HepG2 (cell line): ENCODE results near the gene METRN. TPM values are rescaled to one million over a fixed set of nuclear protein-coding genes. Genes with fewer than 3 reads are reported as not detected.

Experiments
- ATAC-seq: fragments of 200-7000 bp; cut with Tn5 transposase; 3 replicates; pipeline ENCODE4 v1.9.1; 2020; ENCODE audit warnings: mild to moderate bottlenecking, moderate library complexity
- BruUV-seq: library from RNA; stranded (reverse); fragments of 400-500 nt; replicated peaks from 2 replicates; lab custom pipeline; 2021; lab: Mats Ljungman, UMichigan
- CTCF ChIA-PET: fragments of 300-600 bp; formaldehyde crosslinking; extraction: SDS; loops from one replicate; lab custom pipeline; 2021; ENCODE audit warnings: low total read pairs, inconsistent platforms, low intra/inter-chr PET ratio; lab: Yijun Ruan, JAX
- POLR2A ChIA-PET: fragments of 350-600 bp; sonication (Branson Sonifier 250); formaldehyde crosslinking; loops from one replicate; lab custom pipeline; 2020; ENCODE audit warnings: antibody characterized with exemption, inconsistent platforms; lab: Yijun Ruan, JAX
- DNase-seq: peaks from one replicate; pipeline ENCODE4 v3.0.0-alpha.2; 2015; ENCODE audit warnings: low spot score
- FAIRE-seq: peaks from 3 replicates; lab custom pipeline; 2011; peaks lifted over from hg19 to GRCh38; lab: Jason Lieb, UNC
- H2AFZ ChIP-seq: one replicate; pipeline ENCODE4 v1.6.1; 2011; ENCODE audit warnings: low read length, inconsistent platforms
- H3K27ac ChIP-seq: fragments of 300-600 bp; 3 replicates; pipeline ENCODE4 v1.8.0; 2011; ENCODE audit warnings: mixed run types, mild to moderate bottlenecking, mixed read lengths, low read length, inconsistent platforms; ENCODE audit not compliant: insufficient read depth; ENCODE audit errors: extremely low read length
- H3K27me3 ChIP-seq, 2 experiments: fragments of 200-600 bp in 1 of 2; 2 replicates in 1 of 2; 3 replicates in 1 of 2; pipeline versions ENCODE4 v1.6.0 to v1.8.0; 2011; ENCODE audit warnings: low read length in 2 of 2, mild to moderate bottlenecking in 2 of 2, moderate library complexity in 2 of 2, inconsistent platforms in 1 of 2; ENCODE audit not compliant: insufficient read depth in 2 of 2, control insufficient read depth in 1 of 2
- H3K36me3 ChIP-seq, 2 experiments: fragments of 200-600 bp in 1 of 2; replicated peaks in 1 of 2; 2 replicates in 1 of 2; 3 replicates in 1 of 2; pipeline versions ENCODE4 v1.5.1 to v1.8.0; 2011; ENCODE audit warnings: low read length in 2 of 2, inconsistent platforms in 1 of 2; ENCODE audit not compliant: insufficient read depth in 2 of 2, control insufficient read depth in 1 of 2
- H3K4me1 ChIP-seq: 2 replicates; pipeline ENCODE4 v1.5.1; 2012; ENCODE audit warnings: low read length, inconsistent platforms; ENCODE audit not compliant: insufficient read depth
- H3K4me2 ChIP-seq: 2 replicates; pipeline ENCODE4 v1.6.0; 2011; ENCODE audit warnings: low read depth, low read length, inconsistent platforms
- H3K4me3 ChIP-seq, 3 experiments: fragments of 200-600 bp in 1 of 3; sonication (generic), shearing (Covaris generic) in 1 of 3; replicated peaks in 1 of 3; 2 replicates each; pipeline ENCODE4 v1.5.1; 2011 to 2016; ENCODE audit warnings: low read length in 3 of 3, inconsistent platforms in 2 of 3, low read depth in 2 of 3, mild to moderate bottlenecking in 2 of 3, control low read depth in 1 of 3, mixed read lengths in 1 of 3; ENCODE audit not compliant: insufficient read depth in 1 of 3
- H3K79me2 ChIP-seq: one replicate; pipeline ENCODE4 v1.6.1; 2011; ENCODE audit warnings: low read length, inconsistent platforms; ENCODE audit not compliant: insufficient read depth
- H3K9ac ChIP-seq: 2 replicates; pipeline ENCODE4 v1.6.0; 2011; ENCODE audit warnings: mild to moderate bottlenecking, low read depth, low read length, inconsistent platforms; ENCODE audit not compliant: insufficient read depth
- H3K9me3 ChIP-seq: 2 replicates; pipeline ENCODE4 v1.5.1; 2012; ENCODE audit warnings: mild to moderate bottlenecking, low read length
- H4K20me1 ChIP-seq: 2 replicates; pipeline ENCODE4 v1.6.0; 2011; ENCODE audit warnings: inconsistent platforms, mild to moderate bottlenecking, low read length, moderate library complexity; ENCODE audit not compliant: insufficient read depth
- ATRX ChIP-seq: sonication (generic); formaldehyde crosslinking; IDR thresholded peaks from 2 replicates; pipeline ENCODE4 v1.4.0; 2020; ENCODE audit warnings: missing genetic modification reagents, borderline replicate concordance
- CSRNP1 ChIP-seq: sonication (generic); formaldehyde crosslinking; IDR thresholded peaks from 2 replicates; pipeline ENCODE4 v1.8.1; 2023; ENCODE audit warnings: mild to moderate bottlenecking, missing genetic modification reagents
- GZF1 ChIP-seq: sonication (generic); formaldehyde crosslinking; IDR thresholded peaks from 2 replicates; pipeline ENCODE4 v1.5.1; 2020; ENCODE audit warnings: mild to moderate bottlenecking, missing genetic modification reagents
- HDAC1 ChIP-seq: sonication (generic); formaldehyde crosslinking; IDR thresholded peaks from 2 replicates; pipeline ENCODE4 v1.5.1; 2020; ENCODE audit warnings: mild to moderate bottlenecking, missing genetic modification reagents
- ISL2 ChIP-seq: sonication (generic); formaldehyde crosslinking; IDR thresholded peaks from 2 replicates; pipeline ENCODE4 v1.5.0; 2020; ENCODE audit warnings: missing genetic modification reagents
- NFRKB ChIP-seq: fragments of 450-650 bp; IDR thresholded peaks from 2 replicates; pipeline ENCODE4 v1.6.1; 2017
- PAX8 ChIP-seq: sonication (generic); formaldehyde crosslinking; IDR thresholded peaks from 2 replicates; pipeline ENCODE4 v1.8.0; 2022; ENCODE audit warnings: mild to moderate bottlenecking, missing genetic modification reagents, borderline replicate concordance
- RARG ChIP-seq: sonication (generic); formaldehyde crosslinking; IDR thresholded peaks from 2 replicates; pipeline ENCODE4 v1.4.0; 2020; ENCODE audit warnings: low read depth, mild to moderate bottlenecking, missing genetic modification reagents
- RFXANK ChIP-seq: IDR thresholded peaks from 2 replicates; pipeline ENCODE4 v1.6.1; 2016
- SRF ChIP-seq: IDR thresholded peaks from 2 replicates; pipeline ENCODE4 v1.6.1; 2011; ENCODE audit warnings: mild to moderate bottlenecking, low read depth, low read length, moderate library complexity
- STAG1 ChIP-seq: sonication (generic); formaldehyde crosslinking; IDR thresholded peaks from 2 replicates; pipeline ENCODE4 v1.4.0; 2020; ENCODE audit warnings: missing genetic modification reagents
- ZBTB21 ChIP-seq: sonication (generic); formaldehyde crosslinking; IDR thresholded peaks from 2 replicates; pipeline ENCODE4 v1.4.0; 2020; ENCODE audit warnings: missing genetic modification reagents
- ZKSCAN1 ChIP-seq: fragments of 150-350 bp; IDR thresholded peaks from 2 replicates; pipeline ENCODE4 v1.6.1; 2014; ENCODE audit warnings: low read length
- ZNF20 ChIP-seq: sonication (generic); formaldehyde crosslinking; IDR thresholded peaks from 2 replicates; pipeline ENCODE4 v1.4.0; 2020; ENCODE audit warnings: mild to moderate bottlenecking, moderate library complexity, missing genetic modification reagents
- ZNF446 ChIP-seq: sonication (generic); formaldehyde crosslinking; IDR thresholded peaks from 2 replicates; pipeline ENCODE4 v1.5.0; 2020; ENCODE audit warnings: mild to moderate bottlenecking, missing genetic modification reagents
- ZNF501 ChIP-seq: sonication (generic); formaldehyde crosslinking; IDR thresholded peaks from 2 replicates; pipeline ENCODE4 v1.5.1; 2020; ENCODE audit warnings: mild to moderate bottlenecking, moderate library complexity, missing genetic modification reagents
- ZNF703 ChIP-seq: sonication (generic); formaldehyde crosslinking; IDR thresholded peaks from 2 replicates; pipeline ENCODE4 v1.5.1; 2020; ENCODE audit warnings: missing genetic modification reagents, mild to moderate bottlenecking, moderate library complexity, borderline replicate concordance
- ZNF710 ChIP-seq: sonication (generic); formaldehyde crosslinking; IDR thresholded peaks from 2 replicates; pipeline ENCODE4 v1.5.0; 2020; ENCODE audit warnings: mild to moderate bottlenecking, missing genetic modification reagents, borderline replicate concordance
- WGBS: methylation state at CpG from one replicate; pipeline ENCODE4 v1.1.6; 2017; ENCODE audit warnings: low lambda C conversion rate; 5-methylcytosine and 5-hydroxymethylcytosine counted together
- in situ Hi-C: cut with HindIII; loops from 2 replicates; pipeline ENCODE4 v1.10.0; 2017; ENCODE audit warnings: low pct_unique_long_range_greater_than_20kb; ENCODE audit not compliant: extremely low pct_ligation_motif_present
- intact Hi-C: fragments of 100-400 bp; cut with micrococcal nuclease; formaldehyde crosslinking; loops from one replicate; pipeline ENCODE4 v1.10.0; 2022; ENCODE audit not compliant: unreplicated experiment
- polyA plus RNA-seq, 8 experiments: library from polyadenylated mRNA; depleted of rRNA in 3 of 8; stranded (reverse) in 7 of 8; unstranded in 1 of 8; fragments of >200 nt; fragmentation: Illumina TruSeq in 4 of 8; extraction: Trizol in 4 of 8; gene quantifications; 2 replicates each; pipeline versions ENCODE4 v1.2.1 to v1.2.3, GENCODE V29; 2011 to 2016; ENCODE audit warnings: low read depth in 4 of 8, missing spikeins in 1 of 8, mixed read lengths in 1 of 8; ENCODE audit not compliant: insufficient read depth in 1 of 8
- total RNA-seq, 5 experiments: library from RNA; depleted of rRNA; stranded (reverse); fragments of >200 nt; fragmentation: Illumina TruSeq; extraction: Trizol; gene quantifications; 2 replicates each; pipeline ENCODE4 v1.2.3, GENCODE V29; 2016; ENCODE audit warnings: low read depth in 1 of 5

Gene METRN
- total and polyA plus RNA-seq, 2 of the 13 experiments (the other 11 are each of a cell fraction or from before 2014, with no cell fraction given): 25.5 to 46.1 TPM

GRCh38 chr16:711084-711483, 3.8 kb upstream of the METRN start:
- H3K9me3 ChIP-seq: no peaks in the 10 kb centered on the region
- FAIRE-seq (no peak), DNase-seq (no peak), ATAC-seq (no peak)
- H3K36me3 ChIP-seq: no peaks in the 10 kb centered on the region
- intact Hi-C loops: no loop called here
- H3K27ac ChIP-seq: no peak overlapping the region
- TF ChIP-seq ZKSCAN1 (no peak), ATRX (CRISPR knock-in tag) (no peak), SRF (no peak), RFXANK (CRISPR knock-in tag) (no peak), ZNF446 (CRISPR knock-in tag) (no peak), GZF1 (CRISPR knock-in tag) (no peak), ZNF20 (CRISPR knock-in tag) (no peak), PAX8 (CRISPR knock-in tag) (no peak), ISL2 (CRISPR knock-in tag) (no peak), ZNF501 (CRISPR knock-in tag) (no peak), NFRKB (no peak), RARG (CRISPR knock-in tag) (no peak), CSRNP1 (no peak), STAG1 (CRISPR knock-in tag) (no peak), HDAC1 (CRISPR knock-in tag) (no peak), ZNF710 (no peak), ZNF703 (CRISPR knock-in tag) (no peak), ZBTB21 (CRISPR knock-in tag) (no peak)
- in situ Hi-C loops: loop anchor here (5.0 kb wide), 1 partner anchor 76 kb away; the partner anchor contains the start of genes CHTF18 and RPUSD1
- 19% methylated on average over 6 of the region's 12 CpGs for WGBS
- no peaks in the 10 kb centered on the region for H3K79me2 ChIP-seq
- H3K4me3 ChIP-seq: no peak overlapping the region
- ChIA-PET CTCF (interaction anchor here (0.7 to 2.3 kb wide), 4 partner anchors 23 to 76 kb away, joined by 3 to 19 read pairs (median 10); no protein-coding TSS in a partner anchor), POLR2A (no interaction called here)
- BruUV-seq: no TSS peak
- no peak overlapping the region for H3K4me2 ChIP-seq
- H3K27me3 ChIP-seq: peaks cover 8 to 49% of the 10 kb centered on the region in 2 experiments; a peak in 4 of 5 replicates
- H4K20me1 ChIP-seq: no peaks in the 10 kb centered on the region
- no peak overlapping the region for H3K9ac ChIP-seq
- peaks cover 25% of the 10 kb centered on the region for H3K4me1 ChIP-seq
- H2AFZ ChIP-seq: no peak overlapping the region
